Neutrophil (primary cell): Measurements from ENCODE around the gene ERG.
A peak's percentile ranks its signal among the peaks of the same experiment; 100 is the strongest.

Source experiments
- H3K27ac ChIP-seq: fragments of 200-600 bp; sonication (generic); 2 replicates; pipeline ENCODE4 v1.5.1; 2016; ENCODE audit warnings: mild to moderate bottlenecking, moderate library complexity
- H3K27me3 ChIP-seq: fragments of 200-600 bp; sonication (generic); 2 replicates; pipeline ENCODE4 v1.6.0; 2016; ENCODE audit warnings: mild to moderate bottlenecking
- H3K36me3 ChIP-seq: fragments of 200-600 bp; sonication (generic); 2 replicates; pipeline ENCODE4 v1.5.1; 2017
- H3K4me1 ChIP-seq, 2 experiments: fragments of 200-600 bp in 1 of 2; sonication (generic) in 1 of 2; 1 replicate in 1 of 2; 2 replicates in 1 of 2; pipeline versions ENCODE4 v1.5.1 to v1.6.1; 2013 to 2016; ENCODE audit warnings: low read depth in 1 of 2, low read length in 1 of 2, mild to moderate bottlenecking in 1 of 2, moderate library complexity in 1 of 2; ENCODE audit not compliant: control insufficient read depth in 1 of 2, insufficient read depth in 1 of 2
- H3K4me3 ChIP-seq, 2 experiments: fragments of 200-600 bp in 1 of 2; sonication (generic) in 1 of 2; 1 replicate in 1 of 2; 2 replicates in 1 of 2; pipeline ENCODE4 v1.5.1; 2013 to 2016; ENCODE audit warnings: low read depth in 1 of 2, low read length in 1 of 2, mild to moderate bottlenecking in 1 of 2, moderate library complexity in 1 of 2
- H3K9me3 ChIP-seq: fragments of 200-600 bp; sonication (generic); 2 replicates; pipeline ENCODE4 v1.5.1; 2016
- CTCF ChIP-seq: fragments of 200-600 bp; sonication (generic); IDR thresholded peaks from 2 replicates; pipeline ENCODE4 v1.5.1; 2016; ENCODE audit warnings: antibody characterized with exemption

ERG gene

GRCh38 chr21:38376235-38376634, 122.0 kb downstream of the ERG start:
- no peaks in the 10 kb centered on the region for H3K9me3 ChIP-seq
- no peaks in the 10 kb centered on the region for H3K27me3 ChIP-seq
- H3K27ac ChIP-seq, result peak overlapping the region; percentile 69
- peaks cover 10 to 20% of the 10 kb centered on the region in 2 experiments for H3K4me1 ChIP-seq
- H3K36me3 ChIP-seq, result no peaks in the 10 kb centered on the region
- H3K4me3 ChIP-seq, result peak overlapping the region; percentile 73 to 79
- TF ChIP-seq CTCF, result no peak

GRCh38 chr21:38367646-38368045, 130.6 kb downstream of the ERG start:
- H3K9me3 ChIP-seq, result no peaks in the 10 kb centered on the region
- H3K27me3 ChIP-seq, result no peaks in the 10 kb centered on the region
- H3K4me1 ChIP-seq, result peaks cover 43% of the 10 kb centered on the region in 2 experiments
- H3K4me3 ChIP-seq, result no peak overlapping the region
- no peaks in the 10 kb centered on the region for H3K36me3 ChIP-seq
- no peak for TF ChIP-seq CTCF
- H3K27ac ChIP-seq, result peak overlapping the region; percentile 24

- H3K36me3 ChIP-seq, result no peaks in the 10 kb centered on the region
- no peak overlapping the region for H3K4me3 ChIP-seq
- H3K9me3 ChIP-seq, result no peaks in the 10 kb centered on the region
- no peak overlapping the region for H3K27ac ChIP-seq
- H3K4me1 ChIP-seq, result peaks cover 43% of the 10 kb centered on the region in 2 experiments
- no peak for TF ChIP-seq CTCF
- no peaks in the 10 kb centered on the region for H3K27me3 ChIP-seq
Observed at GRCh38 chr21:38365521-38365920, 132.8 kb downstream of the ERG start.

GRCh38 chr21:38363693-38364092, 134.6 kb downstream of the ERG start:
- H3K4me1 ChIP-seq, result peaks cover 43% of the 10 kb centered on the region in 2 experiments

GRCh38 chr21:38361324-38361723, 137.0 kb downstream of the ERG start:
- H3K27me3 ChIP-seq, result no peaks in the 10 kb centered on the region
- H3K9me3 ChIP-seq, result no peaks in the 10 kb centered on the region
- no peaks in the 10 kb centered on the region for H3K36me3 ChIP-seq
- no peak overlapping the region for H3K4me3 ChIP-seq
- peaks cover 35% of the 10 kb centered on the region in 2 experiments for H3K4me1 ChIP-seq
- TF ChIP-seq CTCF, result no peak
- H3K27ac ChIP-seq, result no peak overlapping the region

More at GRCh38 chr21:38363693-38364092, 134.6 kb downstream of the ERG start:
- no peaks in the 10 kb centered on the region for H3K27me3 ChIP-seq
- no peaks in the 10 kb centered on the region for H3K36me3 ChIP-seq
- no peaks in the 10 kb centered on the region for H3K9me3 ChIP-seq
- no peak for TF ChIP-seq CTCF
- no peak overlapping the region for H3K4me3 ChIP-seq
- peak overlapping the region; percentile 54 for H3K27ac ChIP-seq

- H3K36me3 ChIP-seq, result no peaks in the 10 kb centered on the region
- no peak overlapping the region for H3K4me3 ChIP-seq
- H3K27ac ChIP-seq, result no peak overlapping the region
- H3K4me1 ChIP-seq, result peaks cover 31 to 34% of the 10 kb centered on the region in 2 experiments
- TF ChIP-seq CTCF, result no peak
- no peaks in the 10 kb centered on the region for H3K27me3 ChIP-seq
- H3K9me3 ChIP-seq, result no peaks in the 10 kb centered on the region
Observed at GRCh38 chr21:38359835-38360234, 138.4 kb downstream of the ERG start.
